HG03354 (cell line): ENCODE data around the gene NRXN3.

Experiments
- ATAC-seq: cut with Tn5 transposase; IDR thresholded peaks from one replicate; pipeline ENCODE4 v1.9.1; 2021; ENCODE audit warnings: mild to moderate bottlenecking; ENCODE audit not compliant: unreplicated experiment, poor library complexity, severe bottlenecking

Gene NRXN3

GRCh38 chr14:78834766-78835451 lies 664.7 kb downstream of the NRXN3 start:
- ATAC-seq, result no peak

- no peak for ATAC-seq
Observed at GRCh38 chr14:78835909-78836308, 665.7 kb downstream of the NRXN3 start.

GRCh38 chr14:78836777-78837176 lies 666.6 kb downstream of the NRXN3 start:
- ATAC-seq, result peak; percentile 79

GRCh38 chr14:78838959-78839358 lies 668.8 kb downstream of the NRXN3 start:
- ATAC-seq, result no peak

- ATAC-seq, result no peak
Observed at GRCh38 chr14:78840898-78841297, 670.7 kb downstream of the NRXN3 start.

- no peak for ATAC-seq
Observed at GRCh38 chr14:78847801-78848200, 677.6 kb downstream of the NRXN3 start.

- ATAC-seq, result peak; percentile 97
Observed at GRCh38 chr14:78848234-78848820, 678.2 kb downstream of the NRXN3 start.

GRCh38 chr14:78849952-78850351 lies 679.8 kb downstream of the NRXN3 start:
- no peak for ATAC-seq

- ATAC-seq, result no peak
Observed at GRCh38 chr14:78851189-78851588, 681.0 kb downstream of the NRXN3 start.

GRCh38 chr14:78852040-78852439 lies 681.9 kb downstream of the NRXN3 start:
- no peak for ATAC-seq

- ATAC-seq, result no peak
Observed at GRCh38 chr14:78857974-78858373, 687.8 kb downstream of the NRXN3 start.

- ATAC-seq, result no peak
Observed at GRCh38 chr14:78863143-78863542, 693.0 kb downstream of the NRXN3 start.

- ATAC-seq, result no peak
Observed at GRCh38 chr14:78872837-78873236, 702.7 kb downstream of the NRXN3 start.

GRCh38 chr14:78873581-78873980 lies 703.4 kb downstream of the NRXN3 start:
- no peak for ATAC-seq

GRCh38 chr14:78875049-78875448 lies 704.9 kb downstream of the NRXN3 start:
- no peak for ATAC-seq

- ATAC-seq, result no peak
Observed at GRCh38 chr14:78885884-78886283, 715.7 kb downstream of the NRXN3 start.

GRCh38 chr14:78897443-78897842 lies 727.3 kb downstream of the NRXN3 start:
- ATAC-seq, result no peak

GRCh38 chr14:78902010-78902623 lies 731.9 kb downstream of the NRXN3 start:
- ATAC-seq, result no peak

GRCh38 chr14:78904094-78904493 lies 733.9 kb downstream of the NRXN3 start:
- ATAC-seq, result no peak

GRCh38 chr14:78917462-78917861 lies 747.3 kb downstream of the NRXN3 start:
- ATAC-seq, result no peak

- no peak for ATAC-seq
Observed at GRCh38 chr14:78921856-78922255, 751.7 kb downstream of the NRXN3 start.
